ENCODE data around the gene TRPM3.

TRPM3 gene

DNA sequence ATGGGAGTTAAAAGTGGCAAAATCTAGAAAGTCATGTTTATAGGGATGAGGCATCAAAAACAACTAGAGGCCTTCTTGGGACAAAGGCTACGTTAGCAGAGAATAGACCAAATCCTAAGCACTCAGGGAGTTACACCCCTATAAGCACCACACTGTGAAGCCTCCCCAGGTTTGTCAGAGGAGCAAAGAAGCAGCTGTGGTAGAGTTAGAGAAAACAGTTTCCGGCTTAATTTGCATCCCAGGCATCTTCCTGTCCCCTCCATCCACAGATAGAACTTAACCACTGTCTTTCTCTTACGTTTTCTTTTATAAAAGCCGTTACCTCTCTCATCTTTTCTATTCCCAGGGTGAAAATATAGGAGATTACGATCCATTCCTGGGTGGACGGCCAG lies 518.4 kb downstream of the TRPM3 start:
- Histone ChIP-seq H4K20me1 (ENCODE audit: insufficient read depth) (no peaks in the 10 kb centered on the region), H3K27me3 (ENCODE audit: insufficient read depth, low read depth) (no peaks in the 10 kb centered on the region), H3K79me2 (ENCODE audit: insufficient read depth, low read depth) (no peaks in the 10 kb centered on the region), H3K27ac (no peak overlapping the region), H3K4me3 (IDR thresholded peaks at IDR 0.05; ENCODE audit: insufficient read depth, low read depth, low read length) (no peak overlapping the region), H3K9ac (no peak overlapping the region), H3K36me3 (ENCODE audit: insufficient read depth) (no peaks in the 10 kb centered on the region), H3K4me1 (ENCODE audit: low read depth, poor library complexity, severe bottlenecking) (no peaks in the 10 kb centered on the region), H2AFZ (ENCODE audit: low read depth) (peak overlapping the region; percentile 35; the same call in 1 of the 2 replicates), H3K4me2 (no peak overlapping the region)
- TF ChIP-seq, protein P1, sequence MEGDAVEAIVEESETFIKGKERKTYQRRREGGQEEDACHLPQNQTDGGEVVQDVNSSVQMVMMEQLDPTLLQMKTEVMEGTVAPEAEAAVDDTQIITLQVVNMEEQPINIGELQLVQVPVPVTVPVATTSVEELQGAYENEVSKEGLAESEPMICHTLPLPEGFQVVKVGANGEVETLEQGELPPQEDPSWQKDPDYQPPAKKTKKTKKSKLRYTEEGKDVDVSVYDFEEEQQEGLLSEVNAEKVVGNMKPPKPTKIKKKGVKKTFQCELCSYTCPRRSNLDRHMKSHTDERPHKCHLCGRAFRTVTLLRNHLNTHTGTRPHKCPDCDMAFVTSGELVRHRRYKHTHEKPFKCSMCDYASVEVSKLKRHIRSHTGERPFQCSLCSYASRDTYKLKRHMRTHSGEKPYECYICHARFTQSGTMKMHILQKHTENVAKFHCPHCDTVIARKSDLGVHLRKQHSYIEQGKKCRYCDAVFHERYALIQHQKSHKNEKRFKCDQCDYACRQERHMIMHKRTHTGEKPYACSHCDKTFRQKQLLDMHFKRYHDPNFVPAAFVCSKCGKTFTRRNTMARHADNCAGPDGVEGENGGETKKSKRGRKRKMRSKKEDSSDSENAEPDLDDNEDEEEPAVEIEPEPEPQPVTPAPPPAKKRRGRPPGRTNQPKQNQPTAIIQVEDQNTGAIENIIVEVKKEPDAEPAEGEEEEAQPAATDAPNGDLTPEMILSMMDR (conservative IDR thresholded peaks at IDR 0.05; ENCODE audit: low read depth, low read length): no peak

DNA sequence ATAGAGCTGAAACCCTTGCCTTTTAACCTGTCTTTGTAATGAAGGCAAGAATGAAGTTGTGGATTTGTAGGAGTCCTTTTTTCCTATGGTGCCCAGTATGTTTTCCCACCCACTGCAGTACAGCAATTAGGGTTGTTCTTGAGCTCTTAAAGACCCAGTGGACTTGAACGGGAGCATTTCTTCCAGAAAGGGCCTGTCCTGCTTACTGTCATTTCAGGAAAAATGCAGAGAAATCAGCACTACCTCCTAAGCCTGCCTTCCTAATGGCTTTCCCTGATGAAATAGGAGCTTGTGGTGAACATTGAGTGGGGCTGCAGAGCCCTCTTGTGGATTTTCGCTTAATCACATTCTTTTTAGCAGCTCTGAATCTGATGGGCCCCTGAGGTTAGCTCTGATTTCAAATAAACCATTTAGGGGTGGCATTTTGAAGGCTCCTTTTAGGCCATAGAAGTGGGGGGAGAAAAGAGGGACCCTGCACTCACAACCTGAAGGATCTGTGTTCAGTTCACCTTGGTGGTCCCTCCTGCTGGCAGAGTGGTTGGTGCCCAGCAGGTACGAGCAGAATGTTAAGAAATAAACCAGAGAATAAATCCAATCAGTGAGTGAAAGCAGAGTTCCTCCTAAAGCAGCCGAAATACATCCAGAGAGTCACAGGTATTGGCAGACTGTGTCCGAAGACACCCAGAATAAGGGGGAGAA lies 519.0 kb downstream of the TRPM3 start:
- TF ChIP-seq, protein P1 (conservative IDR thresholded peaks at IDR 0.05; ENCODE audit: low read depth, low read length): peak; percentile 91
- Histone ChIP-seq H3K4me1 (ENCODE audit: low read depth, poor library complexity, severe bottlenecking) (no peaks in the 10 kb centered on the region), H3K27me3 (ENCODE audit: insufficient read depth, low read depth) (no peaks in the 10 kb centered on the region), H3K27ac (no peak overlapping the region), H3K4me2 (no peak overlapping the region), H3K9ac (no peak overlapping the region), H3K79me2 (ENCODE audit: insufficient read depth, low read depth) (no peaks in the 10 kb centered on the region), H2AFZ (ENCODE audit: low read depth) (peak overlapping the region; percentile 35; the same call in 1 of the 2 replicates), H3K4me3 (IDR thresholded peaks at IDR 0.05; ENCODE audit: insufficient read depth, low read depth, low read length) (no peak overlapping the region), H4K20me1 (ENCODE audit: insufficient read depth) (no peaks in the 10 kb centered on the region), H3K36me3 (ENCODE audit: insufficient read depth) (no peaks in the 10 kb centered on the region)

DNA sequence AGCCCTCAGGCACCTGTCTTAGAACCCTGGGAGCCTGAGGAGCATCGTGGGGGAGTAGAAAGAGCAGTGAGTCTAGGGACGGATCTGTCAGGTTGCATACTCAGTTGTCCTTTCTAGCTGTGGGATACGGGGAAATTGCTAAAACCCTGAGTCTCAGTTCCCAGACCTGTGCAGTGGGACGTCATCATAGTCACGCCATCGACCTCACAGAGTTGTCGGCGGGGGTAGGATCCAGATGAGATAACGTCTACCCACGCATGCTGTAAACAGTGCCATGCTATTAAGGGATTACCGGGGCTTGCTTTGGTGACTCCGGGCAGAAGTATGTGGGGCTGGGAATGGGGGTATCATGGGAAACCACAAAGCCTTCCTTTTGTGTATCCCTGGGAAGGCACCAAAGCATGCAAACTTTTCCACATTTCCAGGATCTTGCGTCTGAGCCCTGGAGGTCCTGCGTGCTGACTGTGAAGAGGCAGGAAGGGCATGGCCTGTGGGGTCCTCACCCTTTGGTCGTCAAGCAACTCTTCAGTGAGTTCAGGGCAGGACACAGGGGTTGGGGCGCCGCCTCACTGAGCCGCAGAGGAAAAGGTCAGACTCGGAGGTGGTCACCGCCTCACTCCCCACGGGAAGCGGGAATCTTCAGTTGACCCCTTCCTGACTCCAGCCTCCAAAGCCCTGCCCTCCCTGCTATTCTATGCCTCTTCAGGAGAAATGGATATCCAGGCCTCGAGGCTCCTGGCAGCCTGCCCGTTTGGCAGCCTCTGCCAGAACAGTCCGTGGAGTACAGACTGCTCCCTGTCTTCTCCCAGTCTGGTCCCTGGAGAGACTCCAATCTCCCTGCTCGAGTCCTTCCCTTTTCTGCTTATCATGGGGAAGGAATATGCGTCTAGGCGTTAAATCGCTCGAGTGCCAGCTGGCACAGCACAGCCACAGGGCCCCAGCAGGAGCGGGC lies 520.1 kb downstream of the TRPM3 start:
- TF ChIP-seq, protein P1 (conservative IDR thresholded peaks at IDR 0.05; ENCODE audit: low read depth, low read length): no peak
- H2AFZ ChIP-seq (ENCODE audit: low read depth): no peak overlapping the region
- no peaks in the 10 kb centered on the region for H3K79me2 ChIP-seq (ENCODE audit: insufficient read depth, low read depth)
- no peaks in the 10 kb centered on the region for H3K4me1 ChIP-seq (ENCODE audit: low read depth, poor library complexity, severe bottlenecking)
- no peaks in the 10 kb centered on the region for H3K27me3 ChIP-seq (ENCODE audit: insufficient read depth, low read depth)
- H3K9ac ChIP-seq: no peak overlapping the region
- no peaks in the 10 kb centered on the region for H3K36me3 ChIP-seq (ENCODE audit: insufficient read depth)
- no peak overlapping the region for H3K27ac ChIP-seq
- H3K4me2 ChIP-seq: no peak overlapping the region
- H3K4me3 ChIP-seq (IDR thresholded peaks at IDR 0.05; ENCODE audit: insufficient read depth, low read depth, low read length): no peak overlapping the region
- no peaks in the 10 kb centered on the region for H4K20me1 ChIP-seq (ENCODE audit: insufficient read depth)

DNA sequence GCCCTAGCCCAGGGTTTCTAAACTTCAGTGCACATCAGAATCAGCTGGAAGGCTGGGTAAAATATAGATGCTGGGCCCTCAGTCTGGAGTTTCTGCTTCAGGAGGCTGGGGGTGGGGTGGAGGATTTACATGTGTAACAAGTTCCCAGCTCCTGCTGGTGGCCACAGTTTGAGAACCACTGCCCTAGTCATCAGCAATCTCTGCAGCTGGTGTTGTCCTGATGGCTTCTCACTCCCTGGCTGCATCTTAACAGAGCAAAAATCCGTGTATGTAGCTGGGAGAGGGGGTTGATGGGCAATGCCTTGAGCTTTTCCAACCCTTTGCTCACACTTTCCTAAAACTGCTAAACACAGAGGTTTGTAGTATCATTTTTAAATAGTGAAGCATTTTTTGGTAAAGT lies 520.9 kb downstream of the TRPM3 start:
- no peak overlapping the region for H3K4me3 ChIP-seq (IDR thresholded peaks at IDR 0.05; ENCODE audit: insufficient read depth, low read depth, low read length)
- H3K9ac ChIP-seq: no peak overlapping the region
- no peaks in the 10 kb centered on the region for H3K4me1 ChIP-seq (ENCODE audit: low read depth, poor library complexity, severe bottlenecking)
- no peaks in the 10 kb centered on the region for H4K20me1 ChIP-seq (ENCODE audit: insufficient read depth)
- no peak overlapping the region for H3K4me2 ChIP-seq
- H3K79me2 ChIP-seq (ENCODE audit: insufficient read depth, low read depth): no peaks in the 10 kb centered on the region
- no peak overlapping the region for H2AFZ ChIP-seq (ENCODE audit: low read depth)
- no peak overlapping the region for H3K27ac ChIP-seq
- H3K36me3 ChIP-seq (ENCODE audit: insufficient read depth): no peaks in the 10 kb centered on the region
- TF ChIP-seq, protein P1 (conservative IDR thresholded peaks at IDR 0.05; ENCODE audit: low read depth, low read length): no peak
- H3K27me3 ChIP-seq (ENCODE audit: insufficient read depth, low read depth): no peaks in the 10 kb centered on the region

Measured in KMS-11 (cell line).